Parathyroid adenoma (tissue), 2 donors: ENCODE results near the gene ABCC1.

ENCODE experiments used
- H2AFZ ChIP-seq: fragments of 300-600 bp; sonication (generic); one replicate; pipeline ENCODE4 v1.7.0; 2017; ENCODE audit warnings: antibody characterized with exemption, mild to moderate bottlenecking
- H3K27ac ChIP-seq: fragments of 300-600 bp; sonication (generic); one replicate; pipeline ENCODE4 v1.7.0; 2017
- H3K27me3 ChIP-seq: fragments of 300-600 bp; sonication (generic); one replicate; pipeline ENCODE4 v1.7.0; 2017; ENCODE audit warnings: low read length; ENCODE audit not compliant: control insufficient read depth, insufficient read depth
- H3K36me3 ChIP-seq: fragments of 300-600 bp; sonication (generic); one replicate; pipeline ENCODE4 v1.7.0; 2017; ENCODE audit warnings: low read length; ENCODE audit not compliant: control insufficient read depth, insufficient read depth
- H3K4me1 ChIP-seq: fragments of 300-600 bp; sonication (generic); one replicate; pipeline ENCODE4 v1.7.0; 2017; ENCODE audit warnings: control low read depth
- H3K4me2 ChIP-seq: fragments of 300-600 bp; sonication (generic); one replicate; pipeline ENCODE4 v1.7.0; 2017; ENCODE audit warnings: low read length
- H3K4me3 ChIP-seq: fragments of 300-600 bp; sonication (generic); one replicate; pipeline ENCODE4 v1.7.0; 2017; ENCODE audit warnings: low read depth, low read length
- H3K79me2 ChIP-seq: fragments of 300-600 bp; sonication (generic); one replicate; pipeline ENCODE4 v1.7.0; 2017; ENCODE audit warnings: control low read depth
- H3K9ac ChIP-seq: fragments of 300-600 bp; sonication (generic); one replicate; pipeline ENCODE4 v1.7.0; 2017; ENCODE audit warnings: mild to moderate bottlenecking
- H3K9me3 ChIP-seq: fragments of 300-600 bp; sonication (generic); one replicate; pipeline ENCODE4 v1.7.0; 2017; ENCODE audit warnings: low read length; ENCODE audit not compliant: control insufficient read depth
- CTCF ChIP-seq: fragments of 300-600 bp; sonication (generic); IDR thresholded peaks from one replicate; pipeline ENCODE4 v1.7.0; 2017; ENCODE audit warnings: antibody characterized with exemption, mild to moderate bottlenecking
- donor health status: primary hyperparathyroidism.

The ABCC1 gene

GRCh38 chr16:16095646-16096045 lies 146.2 kb downstream of the ABCC1 start:
- Histone ChIP-seq H3K9me3 (no peaks in the 10 kb centered on the region), H3K79me2 (no peaks in the 10 kb centered on the region), H3K9ac (no peak overlapping the region), H3K27me3 (no peaks in the 10 kb centered on the region), H3K4me2 (no peak overlapping the region), H3K27ac (no peak overlapping the region), H3K36me3 (no peaks in the 10 kb centered on the region), H2AFZ (no peak overlapping the region), H3K4me3 (no peak overlapping the region), H3K4me1 (peaks cover 3% of the 10 kb centered on the region)
- TF ChIP-seq CTCF = no peak

DNA sequence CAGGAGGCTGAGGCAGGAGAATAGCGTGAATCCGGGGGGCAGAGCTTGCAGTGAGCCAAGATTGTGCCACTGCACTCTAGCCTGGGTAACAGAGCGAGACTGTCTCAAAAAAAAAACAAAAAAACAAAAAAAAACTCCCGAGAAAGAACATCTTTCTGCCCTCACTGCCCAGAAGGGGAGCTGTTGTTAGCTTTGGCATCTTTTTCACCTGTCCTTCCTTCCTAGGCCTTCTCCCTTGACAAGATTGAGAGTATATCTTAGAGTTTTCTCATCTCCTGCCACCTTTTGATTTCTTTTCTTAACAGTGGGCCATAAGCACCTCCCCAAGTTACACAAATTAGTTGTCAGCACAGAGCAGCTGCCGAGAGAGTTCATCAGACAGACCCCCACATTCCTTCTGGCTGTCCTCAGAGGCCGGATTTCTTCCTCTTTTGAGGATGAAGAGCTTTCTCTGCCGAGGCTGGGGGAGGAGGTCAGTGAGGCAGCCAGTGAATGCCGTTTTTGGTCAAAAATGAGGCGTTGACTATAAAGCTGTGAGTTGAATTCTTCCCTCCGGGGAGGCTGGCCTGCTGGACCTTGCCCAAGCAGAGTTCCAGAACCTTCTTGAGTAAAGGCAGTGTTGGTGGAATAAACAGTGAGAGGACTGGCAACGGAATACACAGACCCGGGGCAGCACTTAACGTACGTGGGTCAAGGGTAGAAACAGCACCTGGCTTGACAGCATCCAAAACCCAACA lies 146.9 kb downstream of the ABCC1 start:
- no peak overlapping the region for H3K9ac ChIP-seq
- no peaks in the 10 kb centered on the region for H3K9me3 ChIP-seq
- no peaks in the 10 kb centered on the region for H3K79me2 ChIP-seq
- H3K4me2 ChIP-seq = no peak overlapping the region
- H3K4me3 ChIP-seq = no peak overlapping the region
- no peaks in the 10 kb centered on the region for H3K27me3 ChIP-seq
- H2AFZ ChIP-seq = no peak overlapping the region
- peaks cover 5% of the 10 kb centered on the region for H3K4me1 ChIP-seq
- H3K27ac ChIP-seq = no peak overlapping the region
- no peak for TF ChIP-seq CTCF
- H3K36me3 ChIP-seq = no peaks in the 10 kb centered on the region

DNA sequence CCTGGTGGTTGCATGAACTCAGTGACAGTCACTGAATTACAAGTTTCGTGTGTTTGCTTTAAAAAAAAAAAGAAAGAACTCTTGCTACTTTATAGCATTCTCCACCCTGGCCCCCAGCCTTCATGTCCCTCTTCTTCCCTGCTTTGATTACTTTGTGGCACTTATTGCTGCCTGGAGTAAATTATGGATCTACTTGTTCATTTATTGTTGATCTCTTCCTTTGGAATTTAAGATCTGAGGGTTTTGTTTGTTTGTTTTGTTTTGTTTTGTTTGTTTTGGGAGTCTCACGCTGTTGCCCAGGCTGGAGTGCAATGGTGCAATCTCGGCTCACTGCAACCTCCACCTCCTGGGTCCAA lies 147.4 kb downstream of the ABCC1 start:
- TF ChIP-seq CTCF = no peak
- H3K79me2 ChIP-seq = no peaks in the 10 kb centered on the region
- H3K36me3 ChIP-seq = no peaks in the 10 kb centered on the region
- H3K9ac ChIP-seq = no peak overlapping the region
- H2AFZ ChIP-seq = no peak overlapping the region
- no peak overlapping the region for H3K27ac ChIP-seq
- no peak overlapping the region for H3K4me2 ChIP-seq
- no peaks in the 10 kb centered on the region for H3K27me3 ChIP-seq
- H3K9me3 ChIP-seq = no peaks in the 10 kb centered on the region
- no peak overlapping the region for H3K4me3 ChIP-seq
- H3K4me1 ChIP-seq = peaks cover 8% of the 10 kb centered on the region

GRCh38 chr16:16099320-16099719 lies 149.9 kb downstream of the ABCC1 start:
- Histone ChIP-seq H2AFZ (no peak overlapping the region), H3K27ac (no peak overlapping the region), H3K4me2 (no peak overlapping the region), H3K4me3 (no peak overlapping the region), H3K4me1 (peaks cover 4% of the 10 kb centered on the region), H3K27me3 (no peaks in the 10 kb centered on the region), H3K36me3 (no peaks in the 10 kb centered on the region), H3K9me3 (no peaks in the 10 kb centered on the region), H3K9ac (no peak overlapping the region), H3K79me2 (no peaks in the 10 kb centered on the region)
- no peak for TF ChIP-seq CTCF

- Histone ChIP-seq H3K79me2 (no peaks in the 10 kb centered on the region), H3K9ac (no peak overlapping the region), H3K27me3 (no peaks in the 10 kb centered on the region), H3K36me3 (no peaks in the 10 kb centered on the region), H3K4me3 (no peak overlapping the region), H2AFZ (no peak overlapping the region), H3K4me2 (no peak overlapping the region), H3K4me1 (peaks cover 4% of the 10 kb centered on the region), H3K9me3 (no peaks in the 10 kb centered on the region), H3K27ac (no peak overlapping the region)
- TF ChIP-seq CTCF = no peak
Observed at GRCh38 chr16:16100631-16101030, 151.2 kb downstream of the ABCC1 start.
